Posterior vena cava (tissue), 2 donors: Measurements from ENCODE around the gene ARRDC4. TPM values are rescaled to one million over a fixed set of nuclear protein-coding genes. Genes with fewer than 3 reads are reported as not detected.

ENCODE experiments used
- DNase-seq: peaks from one replicate; pipeline ENCODE4 v3.0.0-alpha.2; 2020; ENCODE audit warnings: low spot score
- intact Hi-C, 2 donors: fragments of 100-400 bp; cut with DNase I; formaldehyde crosslinking; loops; one replicate each; pipeline versions ENCODE4 v1.14.1 to v1.14.2; 2022 to 2023
- long read RNA-seq, 2 donors: library from polyadenylated mRNA; unstranded; transcript quantifications; one replicate each; pipeline ENCODE4 v2.0.0, GENCODE V29; 2020 to 2021
- total RNA-seq, 2 donors: library from RNA; stranded (reverse); fragmentation: NEBNext Ultra II Directional; extraction: Animal tissue kit (Norgen Biotek cat#: 25700); gene quantifications; one replicate each; pipeline ENCODE4 v1.2.1, GENCODE V29; 2021
- donor health status: DM: yes; HTN: yes; CAD: no.
- donor health status: DM: yes; HTN: yes; CAD: no.

The ARRDC4 gene, protein sequence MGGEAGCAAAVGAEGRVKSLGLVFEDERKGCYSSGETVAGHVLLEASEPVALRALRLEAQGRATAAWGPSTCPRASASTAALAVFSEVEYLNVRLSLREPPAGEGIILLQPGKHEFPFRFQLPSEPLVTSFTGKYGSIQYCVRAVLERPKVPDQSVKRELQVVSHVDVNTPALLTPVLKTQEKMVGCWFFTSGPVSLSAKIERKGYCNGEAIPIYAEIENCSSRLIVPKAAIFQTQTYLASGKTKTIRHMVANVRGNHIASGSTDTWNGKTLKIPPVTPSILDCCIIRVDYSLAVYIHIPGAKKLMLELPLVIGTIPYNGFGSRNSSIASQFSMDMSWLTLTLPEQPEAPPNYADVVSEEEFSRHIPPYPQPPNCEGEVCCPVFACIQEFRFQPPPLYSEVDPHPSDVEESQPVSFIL
- total RNA-seq, result 10 to 100 TPM; 37.9 to 43.6 TPM
- long read RNA-seq, donor 1, full-length matches to known transcripts, result 13 of 16 reads
- long read RNA-seq, donor 1, partial matches to known transcripts, result 3 of 16 reads
- long read RNA-seq, donor 1, other reads (novel, unspliced or antisense), result 0 of 16 reads
- long read RNA-seq, donor 2, full-length matches to known transcripts, result 1 of 6 reads
- long read RNA-seq, donor 2, partial matches to known transcripts, result 2 of 6 reads
- long read RNA-seq, donor 2, other reads (novel, unspliced or antisense), result 3 of 6 reads

DNA sequence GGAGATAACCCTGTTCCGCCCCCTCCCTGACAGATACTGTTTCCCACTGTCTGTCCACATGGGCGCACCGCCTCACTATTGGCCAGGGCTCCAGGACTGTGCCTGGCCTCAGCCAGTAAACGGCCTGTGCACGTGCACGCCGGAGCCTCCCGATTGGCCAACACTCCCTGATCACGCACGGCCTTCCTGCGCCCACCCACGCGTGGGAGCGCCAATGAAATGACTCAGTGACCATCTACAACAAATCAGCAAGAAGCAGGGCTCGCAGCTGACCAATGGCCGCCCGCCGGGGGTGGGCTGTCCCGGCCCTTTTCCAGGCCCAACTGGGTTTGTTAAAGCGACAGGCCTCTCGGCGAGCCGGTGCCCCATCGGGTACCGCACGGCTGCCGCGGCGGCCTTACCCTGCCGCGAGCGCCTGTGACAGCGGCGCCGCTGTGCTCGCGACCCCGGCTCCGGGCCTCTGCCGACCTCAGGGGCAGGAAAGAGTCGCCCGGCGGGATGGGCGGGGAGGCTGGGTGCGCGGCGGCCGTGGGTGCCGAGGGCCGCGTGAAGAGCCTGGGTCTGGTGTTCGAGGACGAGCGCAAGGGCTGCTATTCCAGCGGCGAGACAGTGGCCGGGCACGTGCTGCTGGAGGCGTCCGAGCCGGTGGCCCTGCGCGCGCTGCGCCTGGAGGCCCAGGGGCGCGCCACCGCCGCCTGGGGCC, at the start of gene ARRDC4:
Gene ARRDC4, plus strand, starts transcription at position 340 of the 703 bp plus-strand sequence. Its CDS starts 159 bp downstream, at position 499.
- intact Hi-C loops, result no loop called here
- DNase-seq, result peak; percentile 100

DNA sequence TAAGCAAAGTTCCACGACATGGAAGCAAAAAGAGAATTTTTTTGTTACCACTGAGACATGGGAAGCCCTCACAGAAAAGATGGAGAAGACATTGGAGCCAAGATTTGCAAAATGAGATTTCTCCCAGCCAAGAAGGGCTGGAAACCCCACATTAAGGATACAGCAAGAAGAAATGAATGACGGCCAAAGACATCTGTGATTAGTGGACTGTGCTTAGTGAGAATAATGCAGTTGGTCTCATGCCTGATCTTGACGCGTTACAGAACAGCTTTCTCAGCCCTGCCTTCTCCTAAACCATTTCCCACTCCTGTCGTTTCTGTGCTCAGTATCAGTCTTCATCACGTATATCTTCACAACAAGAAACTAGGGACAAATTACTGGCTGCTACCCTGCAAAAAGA, 45.8 kb upstream of the ARRDC4 start:
- intact Hi-C loops, result loop anchor here in 1 of 2 donors (5.0 kb wide), 1 partner anchor 168 kb away; no protein-coding TSS in a partner anchor
- no peak for DNase-seq

- no peak for DNase-seq
- intact Hi-C loops, result no loop called here
Measured at GRCh38 chr15:97915261-97915660, 45.2 kb upstream of the ARRDC4 start.

DNA sequence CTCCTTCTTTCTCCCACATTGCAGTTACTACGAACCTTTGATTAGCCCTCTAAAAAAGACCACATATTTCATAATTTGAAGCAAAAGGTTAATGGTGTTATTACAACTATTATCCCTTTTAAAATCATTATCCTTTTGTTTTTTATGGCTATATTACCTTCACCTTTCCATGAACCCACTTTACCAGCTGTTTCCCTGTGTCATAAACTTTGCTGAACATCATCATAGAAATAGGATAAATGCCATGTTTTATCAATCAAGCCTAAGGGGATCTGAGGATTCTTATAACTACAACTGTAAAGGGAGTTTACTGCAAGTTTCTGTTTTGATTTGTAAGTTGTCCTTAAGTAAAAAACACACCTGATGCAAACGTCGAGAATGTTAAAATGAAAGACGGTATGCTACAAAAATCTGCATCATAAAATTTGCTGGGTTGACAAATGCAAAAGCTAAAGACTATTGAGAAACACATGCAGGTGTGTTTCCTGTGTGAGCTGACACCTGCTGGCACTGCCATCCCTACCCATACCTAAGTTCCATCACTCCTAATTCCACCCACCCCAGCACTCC, 39.1 kb upstream of the ARRDC4 start:
- no peak for DNase-seq
- intact Hi-C loops, result no loop called here

DNA sequence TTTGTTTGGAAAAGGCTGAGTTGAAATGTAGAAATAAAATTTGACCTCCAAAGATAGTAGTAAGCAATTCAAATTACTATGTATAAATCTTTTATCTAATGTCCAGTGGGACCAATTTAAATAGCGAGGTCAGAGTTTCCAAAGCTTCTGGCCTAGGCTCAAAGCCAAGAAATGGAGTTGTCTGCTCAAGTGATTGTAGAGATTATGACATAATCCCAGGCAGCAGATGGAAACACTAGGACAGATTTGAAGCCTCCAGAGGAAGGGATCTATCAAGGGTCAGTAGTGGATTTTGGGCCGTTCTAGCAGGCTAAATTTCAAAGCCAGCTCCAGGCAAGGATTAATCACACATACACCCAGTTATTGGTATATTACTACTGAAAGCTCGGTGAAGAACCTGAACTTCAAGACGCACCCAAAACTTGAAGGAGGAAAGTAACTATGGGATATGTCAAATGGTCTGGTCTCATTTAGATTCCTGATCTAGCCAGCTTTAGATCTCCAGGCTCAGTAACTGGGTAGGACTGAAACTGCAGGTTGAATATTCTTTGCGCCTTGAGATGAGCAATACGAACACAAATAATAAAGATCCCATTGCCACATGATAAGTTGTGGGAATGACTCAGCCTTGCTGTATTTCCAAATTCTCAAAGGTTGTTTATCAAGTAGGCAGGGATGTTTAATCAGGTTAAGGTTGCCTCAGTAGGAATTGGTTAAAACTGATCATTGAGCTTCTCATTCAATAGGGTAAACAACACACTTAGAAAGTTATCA, 30.9 kb upstream of the ARRDC4 start:
- intact Hi-C loops, result no loop called here
- no peak for DNase-seq

- intact Hi-C loops, result no loop called here
- no peak for DNase-seq
Measured at GRCh38 chr15:97930230-97930629, 30.3 kb upstream of the ARRDC4 start.

- DNase-seq, result no peak
- intact Hi-C loops, result no loop called here
Measured at GRCh38 chr15:97931314-97931713, 29.2 kb upstream of the ARRDC4 start.

DNA sequence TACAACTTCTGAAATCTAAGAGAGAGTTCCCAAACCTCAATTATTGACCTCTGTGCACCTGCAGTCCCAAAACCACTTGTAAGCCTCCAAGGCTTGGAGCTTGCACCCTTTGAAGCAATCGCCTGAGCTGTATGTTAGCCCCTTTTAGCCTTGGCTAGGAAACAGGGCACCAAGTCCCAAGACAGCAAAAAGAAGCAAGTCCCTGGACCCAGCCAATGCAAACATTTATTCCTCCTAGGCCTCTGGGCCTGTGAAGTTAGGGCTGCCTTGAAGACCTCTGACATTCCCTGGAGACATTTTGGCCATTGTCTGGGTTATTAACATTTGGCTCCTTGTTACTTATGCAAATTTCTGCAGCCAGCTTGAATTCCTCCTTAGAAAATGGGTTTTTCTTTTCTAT, 26.9 kb upstream of the ARRDC4 start:
- intact Hi-C loops, result no loop called here
- DNase-seq, result no peak

DNA sequence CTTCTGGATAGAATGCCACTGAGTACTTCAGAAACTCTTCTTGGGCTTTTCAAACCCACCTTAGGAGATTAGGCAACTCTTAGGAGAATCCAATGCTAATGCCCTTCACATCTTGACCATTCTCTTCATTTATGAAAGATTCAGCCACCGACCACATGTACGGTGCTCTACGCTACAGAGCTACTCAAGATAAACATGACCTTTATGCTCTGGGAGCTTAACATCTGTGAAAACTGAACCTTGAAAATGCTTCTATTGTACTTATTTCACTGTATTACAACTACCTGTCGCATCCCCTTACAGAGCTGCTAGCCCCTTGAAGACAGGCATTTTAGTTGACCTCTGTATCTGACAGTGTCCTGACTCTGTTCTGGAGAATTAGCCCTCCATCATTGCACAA, 19.5 kb upstream of the ARRDC4 start:
- intact Hi-C loops, result no loop called here
- no peak for DNase-seq

DNA sequence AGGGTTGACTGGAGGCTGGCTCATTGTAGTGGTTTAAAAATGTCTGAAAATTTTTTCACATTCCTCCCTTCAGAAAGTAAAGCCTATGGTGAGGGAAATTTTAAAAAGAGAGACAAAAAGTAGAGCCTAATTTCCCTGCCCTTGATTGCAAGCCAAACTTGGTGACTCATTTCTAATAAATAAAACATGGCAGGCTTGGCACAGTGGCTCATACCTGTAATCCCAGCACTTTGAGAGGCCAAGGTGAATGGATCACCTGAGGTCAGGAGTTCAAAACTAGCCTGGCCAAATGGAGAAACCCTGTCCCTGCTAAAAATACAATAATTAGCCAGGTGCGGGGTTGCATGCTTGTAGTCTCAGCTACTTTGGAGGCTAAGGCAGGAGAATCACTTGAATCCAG, 18.9 kb upstream of the ARRDC4 start:
- intact Hi-C loops, result no loop called here

DNA sequence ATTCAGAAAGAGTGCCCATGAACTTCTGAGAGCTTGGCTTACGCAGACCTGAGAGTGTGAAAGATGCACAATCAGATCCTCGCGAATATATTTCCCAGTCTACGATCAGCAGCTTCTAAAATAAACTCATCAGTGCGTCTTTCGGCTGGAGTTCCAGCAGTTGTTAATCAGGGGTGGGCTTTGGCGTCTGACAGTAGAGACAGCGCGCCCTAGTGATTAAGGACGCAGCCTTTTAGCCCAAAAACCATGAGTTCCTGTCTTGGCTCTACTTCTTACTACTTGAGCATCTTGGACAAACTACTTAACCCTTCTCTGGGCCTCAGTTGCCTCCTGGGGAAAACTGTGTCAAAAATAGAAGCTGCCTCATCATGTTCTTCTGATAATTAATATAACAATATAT, 15.8 kb upstream of the ARRDC4 start:
- intact Hi-C loops, result no loop called here
- DNase-seq, result no peak

More for the DNA sequence above, 18.9 kb upstream of the ARRDC4 start:
- DNase-seq, result no peak

DNA sequence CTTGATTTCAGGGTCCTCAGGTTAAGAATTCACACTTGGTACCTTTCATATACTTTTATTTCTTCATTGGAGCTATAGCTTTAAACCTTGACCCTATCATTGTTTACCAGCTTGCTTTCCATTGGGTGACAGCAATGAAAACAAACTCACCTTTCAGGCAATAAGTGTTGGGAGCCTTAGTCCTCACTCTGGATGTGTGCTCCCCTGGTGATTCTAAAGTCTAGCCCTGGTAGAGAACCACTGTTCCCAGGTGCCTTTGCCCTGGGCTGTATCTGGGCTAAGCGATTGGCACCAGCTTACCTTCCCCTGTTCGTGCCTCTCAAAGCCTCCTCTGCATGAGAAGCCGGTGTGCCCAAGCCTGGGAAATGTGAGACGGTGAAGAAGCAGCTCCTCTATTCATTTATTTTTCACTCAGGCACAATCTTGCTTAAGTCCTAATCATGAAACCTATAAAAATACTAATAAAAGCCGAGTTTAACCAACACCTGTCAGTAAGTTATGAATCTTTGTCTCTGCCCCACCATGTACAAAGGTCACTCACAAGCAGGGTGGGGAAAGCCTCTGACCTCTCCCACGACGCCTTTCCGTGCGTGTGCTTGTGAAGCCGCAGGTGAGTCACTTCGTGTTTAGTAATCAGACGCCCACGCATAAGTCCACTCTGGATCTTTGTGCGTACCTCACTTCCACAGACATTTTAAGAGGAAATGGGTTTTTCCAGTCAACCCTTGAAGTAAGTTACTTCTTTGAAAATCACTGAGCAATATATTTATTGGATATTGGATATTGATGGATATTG, 12.8 kb upstream of the ARRDC4 start:
- no peak for DNase-seq
- intact Hi-C loops, result no loop called here

- intact Hi-C loops, result loop anchor here in 1 of 2 donors (10.0 kb wide), 1 partner anchor 112 kb away; no protein-coding TSS in a partner anchor
- no peak for DNase-seq
Measured at GRCh38 chr15:97953254-97953653, 7.2 kb upstream of the ARRDC4 start.

DNA sequence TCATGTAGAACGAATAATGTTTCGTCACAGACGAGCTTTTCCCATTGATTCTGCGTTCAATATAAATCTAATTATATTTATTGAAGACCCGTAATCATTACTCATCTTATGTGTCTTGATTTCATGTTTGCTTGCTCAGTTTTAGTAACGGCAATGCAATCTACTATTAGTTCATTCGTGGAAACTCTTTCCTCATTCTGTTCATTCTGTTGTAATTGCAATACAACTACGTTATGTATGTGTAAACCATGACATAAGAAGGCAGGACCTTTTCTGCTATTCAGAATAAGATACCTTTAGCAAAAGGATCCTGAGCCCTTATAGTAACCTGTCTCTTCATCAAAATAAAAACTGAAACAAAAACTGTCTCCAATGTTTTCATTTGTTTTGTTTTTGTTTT, 6.8 kb upstream of the ARRDC4 start:
- DNase-seq, result no peak
- intact Hi-C loops, result loop anchor here in 1 of 2 donors (10.0 kb wide), 1 partner anchor 111 kb away; no protein-coding TSS in a partner anchor

DNA sequence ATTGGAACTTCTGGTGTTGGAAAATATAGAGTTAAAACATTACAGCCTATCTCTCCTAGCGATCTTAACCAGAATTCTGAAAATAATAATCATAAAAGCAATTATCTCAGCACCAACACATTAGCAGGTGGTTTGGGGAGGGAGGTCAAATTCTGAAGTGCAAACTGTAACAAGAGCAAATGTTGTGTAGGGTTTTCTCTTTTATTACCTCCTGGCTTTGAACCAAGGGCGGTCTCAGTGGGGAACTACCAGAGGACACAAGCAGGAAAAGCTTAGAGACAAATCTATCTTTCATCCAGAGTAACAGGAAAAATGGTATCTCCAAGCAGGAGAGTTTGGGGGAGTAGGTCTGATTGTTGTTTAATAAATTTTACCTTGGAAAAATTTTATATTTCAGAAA, 5.5 kb upstream of the ARRDC4 start:
- DNase-seq, result no peak
- intact Hi-C loops, result loop anchor here in 1 of 2 donors (10.0 kb wide), 1 partner anchor 110 kb away; no protein-coding TSS in a partner anchor

DNA sequence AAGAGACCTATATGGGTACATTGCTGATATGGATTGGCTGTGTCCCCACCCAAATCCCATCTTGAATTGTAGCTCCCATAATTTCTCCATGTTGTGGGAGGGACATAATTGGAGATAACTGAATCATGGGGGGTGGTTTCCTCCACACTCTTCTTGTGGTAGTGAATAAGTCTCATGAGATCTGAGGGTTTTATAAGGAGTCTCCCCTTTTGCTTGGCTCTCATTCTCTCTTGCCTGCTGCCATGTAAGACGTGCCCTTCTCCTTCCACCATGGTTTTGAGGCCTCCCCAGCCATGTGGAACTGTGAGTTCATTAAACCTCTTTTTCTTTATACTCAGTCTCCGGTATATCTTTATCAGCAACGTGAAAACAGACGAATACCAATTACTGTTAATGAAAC, 5.0 kb upstream of the ARRDC4 start:
- DNase-seq, result no peak
- intact Hi-C loops, result loop anchor here in 1 of 2 donors (10.0 kb wide), 1 partner anchor 109 kb away; no protein-coding TSS in a partner anchor

- no peak for DNase-seq
- intact Hi-C loops, result loop anchor here in 1 of 2 donors (10.0 kb wide), 1 partner anchor 105 kb away; no protein-coding TSS in a partner anchor
Measured at GRCh38 chr15:97959724-97960363, 659 bp upstream of the ARRDC4 start.
